Mucosa of gallbladder (tissue), 1 donor: ENCODE measurements around the gene TMEM92. TPM values are rescaled to one million over a fixed set of nuclear protein-coding genes. Genes with fewer than 3 reads are reported as not detected.

Experiments
- DNase-seq: peaks from one replicate; pipeline ENCODE4 v3.0.0-alpha.2; 2020; ENCODE audit warnings: low spot score
- total RNA-seq: library from RNA; stranded (reverse); gene quantifications from one replicate; pipeline ENCODE4 v1.2.1, GENCODE V29; 2021
- donor health status: DM: no; HTN: no; CAD: no.

TMEM92 gene
- 27.2 TPM for total RNA-seq

DNA sequence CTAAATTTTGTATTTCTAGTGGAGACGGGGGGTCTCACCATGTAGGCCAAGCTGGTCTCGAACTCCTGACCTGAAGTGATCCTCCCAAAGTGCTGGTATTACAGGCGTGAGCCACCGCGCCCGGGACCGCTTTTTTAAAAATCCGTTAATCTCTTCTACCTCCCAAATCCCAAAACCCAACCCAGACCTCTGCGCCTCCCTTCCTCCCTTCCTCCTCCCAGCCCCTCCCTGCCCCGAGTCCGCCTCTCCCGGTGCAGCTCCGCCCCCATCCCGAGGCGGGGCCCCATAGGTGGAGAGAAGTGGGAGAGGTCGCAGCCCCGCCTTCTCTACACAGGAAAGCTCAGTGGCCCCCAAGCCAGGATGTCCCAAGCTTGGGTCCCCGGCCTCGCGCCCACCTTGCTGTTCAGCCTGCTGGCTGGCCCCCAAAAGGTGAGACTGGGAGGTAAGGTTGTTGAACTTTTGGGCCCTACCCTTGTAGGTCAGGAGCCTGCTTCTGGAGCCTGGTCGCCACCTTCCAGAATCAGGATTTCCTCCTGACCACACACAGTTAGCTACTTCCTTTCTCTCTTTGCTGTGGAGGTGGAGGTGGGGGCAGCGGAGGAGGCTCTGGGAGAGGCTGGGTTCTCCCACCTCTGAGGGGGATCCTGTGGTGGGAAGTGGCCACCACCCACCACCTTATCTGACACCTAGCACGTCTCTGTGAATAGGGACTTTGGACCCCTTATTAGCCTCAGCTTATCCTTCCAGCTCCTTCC, at the start of gene TMEM92:
Gene TMEM92 (plus strand): TSS at position 325 of the 755 bp plus-strand sequence. CDS start 36 bp downstream, at position 361.
- DNase-seq: peak; percentile 63

DNA sequence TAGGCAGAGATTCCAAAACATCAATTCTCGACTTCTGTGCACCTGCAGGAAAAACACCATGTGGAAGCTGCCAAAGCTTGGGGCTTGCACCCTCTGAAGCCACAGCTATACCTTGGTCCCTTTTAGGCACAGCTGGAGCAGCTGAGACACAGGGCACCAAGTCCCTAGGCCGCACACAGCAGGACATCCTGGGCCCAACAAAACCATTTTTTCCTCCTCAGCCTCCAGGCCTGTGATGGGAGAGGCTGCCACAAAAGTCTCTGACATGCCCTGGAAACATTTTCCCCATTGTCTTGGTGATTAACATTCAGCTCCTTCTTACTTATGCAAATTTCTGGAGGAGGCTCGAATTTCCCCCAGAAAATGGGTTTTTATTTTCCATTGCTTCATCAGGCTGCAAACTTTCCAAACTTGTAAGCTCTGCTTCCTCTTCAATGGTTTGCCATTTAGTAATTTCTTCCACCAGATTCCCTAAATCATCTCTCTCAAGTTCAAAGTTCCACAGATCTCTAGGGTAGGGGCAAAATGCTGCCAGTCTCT, 48.5 kb upstream of the TMEM92 start:
- no peak for DNase-seq

- no peak for DNase-seq
These were observed 39.7 kb upstream of the TMEM92 start for GRCh38 chr17:50234581-50234980.

- DNase-seq: no peak
These were observed 36.4 kb upstream of the TMEM92 start for GRCh38 chr17:50237901-50238300.

- DNase-seq: no peak
These were observed 35.5 kb upstream of the TMEM92 start for GRCh38 chr17:50238601-50239280.

- no peak for DNase-seq
These were observed 34.3 kb upstream of the TMEM92 start for GRCh38 chr17:50239937-50240336.

GRCh38 chr17:50240851-50241250, 33.4 kb upstream of the TMEM92 start:
- no peak for DNase-seq

DNA sequence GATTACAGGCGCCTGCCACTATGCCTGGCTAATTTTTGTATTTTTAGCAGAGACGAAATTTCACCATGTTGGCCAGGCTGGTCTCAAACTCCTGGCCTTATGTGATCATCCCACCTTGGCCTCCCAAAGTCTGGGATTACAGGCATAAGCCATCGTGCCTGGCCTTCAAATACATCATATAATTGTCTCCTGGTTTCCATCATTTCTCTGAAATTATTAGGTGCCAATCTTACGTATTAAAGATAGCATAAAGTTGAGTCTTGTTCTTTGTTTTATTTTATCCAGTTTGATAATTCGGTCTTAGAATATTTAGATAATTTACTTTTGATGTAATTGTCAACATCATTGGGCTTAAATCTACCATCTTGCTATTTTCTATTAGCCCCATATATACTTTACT, 32.8 kb upstream of the TMEM92 start:
- no peak for DNase-seq

DNA sequence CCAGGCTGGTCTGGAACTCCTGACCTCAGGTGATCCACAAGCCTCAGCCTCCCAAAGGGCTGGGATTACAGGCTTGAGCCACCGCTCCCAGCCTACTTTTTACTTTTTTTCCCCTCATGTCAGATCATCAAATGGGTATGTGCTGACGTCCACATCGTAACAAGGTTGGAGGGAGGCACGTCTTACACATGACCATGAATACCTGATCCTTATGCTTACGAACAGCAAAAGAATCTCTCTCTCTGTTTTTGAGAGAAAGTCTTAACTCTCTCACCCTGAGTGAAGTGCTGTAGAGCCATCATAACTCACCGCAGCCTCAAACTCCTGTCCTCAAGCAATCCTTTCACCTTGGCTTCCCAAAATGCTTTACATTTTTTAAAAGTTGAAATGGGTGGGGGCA, 29.5 kb upstream of the TMEM92 start:
- DNase-seq: no peak

DNA sequence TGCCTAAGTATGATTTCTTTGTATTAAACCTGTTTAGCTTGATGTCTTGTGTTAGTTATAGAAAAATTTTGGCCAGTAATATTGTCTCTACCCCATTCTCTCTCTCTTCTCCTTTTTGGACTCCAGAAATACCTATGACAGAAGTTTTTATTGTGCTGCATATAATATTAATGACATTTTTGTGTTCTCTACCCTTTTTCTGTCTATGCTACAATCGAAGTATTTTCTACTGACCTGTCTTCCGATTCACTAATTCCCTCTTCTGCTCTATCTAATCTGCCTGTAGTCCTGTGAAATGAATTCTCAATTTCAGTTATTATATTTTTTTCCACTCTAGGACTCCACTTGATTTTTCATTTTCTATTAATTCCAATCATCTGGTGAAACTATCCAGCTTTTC, 26.0 kb upstream of the TMEM92 start:
- no peak for DNase-seq

DNA sequence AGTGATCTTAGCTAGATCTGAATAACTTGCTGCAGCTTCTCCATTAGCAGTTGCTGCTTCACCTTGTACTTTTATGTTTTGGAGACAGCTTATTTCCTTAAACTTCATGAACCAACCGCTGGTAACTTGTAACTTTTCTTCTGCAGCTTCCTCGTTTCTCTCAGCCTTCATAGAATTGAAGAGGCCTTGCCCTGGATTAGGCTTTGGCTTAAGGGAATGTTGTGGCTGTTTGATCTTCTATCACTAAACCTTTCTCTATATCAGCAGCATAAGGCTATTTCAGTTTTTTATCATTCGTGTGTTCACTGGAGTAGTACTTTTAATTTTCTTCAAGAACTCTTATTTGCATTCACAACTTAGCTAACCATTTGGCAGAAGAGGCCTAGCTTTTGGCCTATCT, 21.5 kb upstream of the TMEM92 start:
- DNase-seq: no peak

- no peak for DNase-seq
These were observed 18.3 kb upstream of the TMEM92 start for GRCh38 chr17:50255766-50256635.

GRCh38 chr17:50256826-50257618, 17.2 kb upstream of the TMEM92 start:
- no peak for DNase-seq

DNA sequence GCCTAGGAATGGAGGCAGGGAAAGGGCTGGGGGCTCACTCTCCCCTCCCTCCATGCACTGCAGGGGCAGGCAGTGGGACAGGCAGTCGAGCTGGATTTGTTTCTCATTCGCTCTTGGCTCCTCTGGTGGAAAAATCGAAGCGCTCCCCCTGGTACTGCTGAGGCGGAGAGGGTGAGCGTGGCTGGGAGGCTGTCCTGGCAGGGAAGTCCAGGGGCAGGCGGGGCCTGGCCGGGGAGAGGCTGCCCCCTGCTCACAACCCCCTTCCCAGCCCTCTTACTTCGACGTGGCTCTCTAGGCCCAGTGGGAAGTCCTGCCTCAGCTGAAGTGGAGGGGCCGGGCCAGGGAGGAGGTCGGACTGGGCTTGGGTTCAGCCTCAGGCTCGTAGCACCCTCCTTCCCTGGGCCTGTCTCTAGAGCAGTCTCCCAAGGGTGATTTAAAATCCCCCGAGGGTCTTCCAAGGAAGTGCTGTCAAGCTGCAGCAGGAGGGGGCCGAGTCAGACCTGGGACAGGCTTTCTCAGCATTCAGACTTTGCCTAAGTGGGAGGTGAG, 16.5 kb upstream of the TMEM92 start:
- no peak for DNase-seq

DNA sequence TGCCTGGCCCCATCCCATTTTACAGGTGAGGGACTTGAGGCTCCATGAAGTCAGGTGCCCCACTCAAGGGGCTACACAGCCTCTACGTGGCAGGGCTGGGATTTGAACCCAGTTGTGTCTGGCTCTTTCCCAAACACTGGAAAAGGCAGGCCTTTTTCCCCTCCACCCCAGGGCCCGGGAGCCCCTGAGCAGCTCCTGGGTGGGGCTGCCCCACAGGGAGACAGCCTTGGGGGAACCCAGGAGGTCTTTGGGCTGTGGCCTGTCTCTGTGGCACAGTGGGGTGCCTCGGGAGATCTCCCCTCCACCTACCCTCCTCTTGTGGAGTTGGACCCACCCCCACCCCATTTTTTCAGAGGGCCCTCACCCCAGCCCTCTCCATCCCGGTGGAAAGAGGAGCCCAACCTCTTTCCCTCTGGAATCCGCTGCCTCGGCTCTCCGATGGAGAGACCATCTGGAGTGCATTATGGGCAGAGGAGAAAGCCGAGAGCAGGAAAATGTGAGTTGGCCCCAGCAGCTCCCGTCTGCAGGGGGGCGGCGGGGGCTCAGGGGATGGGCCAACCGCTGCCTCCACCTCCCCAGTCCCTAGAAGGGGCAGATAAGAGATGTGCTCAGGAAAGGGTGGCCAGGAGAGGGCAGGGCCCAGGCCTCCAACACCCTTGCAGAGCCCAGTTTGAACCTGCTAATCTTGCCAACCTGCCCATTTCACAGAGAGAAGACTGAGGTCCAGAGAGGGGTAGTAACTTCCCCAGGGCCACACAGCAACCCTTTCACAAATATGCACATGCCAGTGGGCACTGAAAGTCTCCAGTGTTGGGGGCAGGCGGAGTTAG, 15.4 kb upstream of the TMEM92 start:
- DNase-seq: no peak

- no peak for DNase-seq
These were observed 14.6 kb upstream of the TMEM92 start for GRCh38 chr17:50259477-50260324.

- DNase-seq: no peak
These were observed 13.8 kb upstream of the TMEM92 start for GRCh38 chr17:50260501-50260911.

DNA sequence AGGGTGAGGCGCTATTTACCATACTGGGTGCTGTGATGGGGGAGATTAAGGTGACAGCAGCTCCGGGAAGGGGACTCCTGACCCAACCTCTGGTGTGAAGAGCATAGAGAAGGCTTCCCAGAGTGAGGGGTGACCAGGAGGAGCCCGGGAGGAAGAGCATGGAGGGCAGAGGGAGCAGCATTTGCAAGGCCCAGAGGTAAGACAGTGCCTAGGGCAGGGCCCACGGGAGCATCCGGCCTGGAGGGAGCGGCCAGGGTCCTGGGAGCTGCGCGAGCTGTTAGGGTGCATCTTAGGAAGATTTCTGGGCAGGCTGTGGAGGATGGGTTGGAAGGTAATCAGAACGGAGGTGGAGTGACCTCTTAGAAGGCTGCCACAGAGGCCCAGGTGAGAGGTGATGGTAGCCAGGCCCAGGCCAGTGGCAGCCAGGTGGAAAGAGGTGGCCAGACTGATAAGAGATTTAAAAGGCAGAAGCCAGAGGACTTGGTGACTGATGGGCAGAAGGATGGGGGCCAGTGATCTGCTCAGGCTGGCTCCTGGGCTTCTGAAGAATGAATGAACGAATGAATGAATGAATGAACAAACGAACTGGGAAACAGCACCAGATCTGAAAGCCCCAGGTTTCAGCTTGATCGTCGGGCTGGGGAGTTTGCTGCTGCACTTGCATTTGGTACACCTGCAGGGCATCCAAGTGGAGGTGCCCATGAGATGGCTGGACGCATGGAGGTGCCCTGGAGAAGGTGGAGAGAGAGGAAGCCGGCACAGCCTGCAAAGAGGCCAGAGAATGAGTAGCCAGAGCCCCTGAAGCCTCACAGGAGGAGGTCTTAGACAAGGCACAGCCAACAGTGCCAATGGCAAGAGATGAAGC, 13.0 kb upstream of the TMEM92 start:
- no peak for DNase-seq
